Measurements from ENCODE around the gene RABGGTA.

The RABGGTA gene

DNA sequence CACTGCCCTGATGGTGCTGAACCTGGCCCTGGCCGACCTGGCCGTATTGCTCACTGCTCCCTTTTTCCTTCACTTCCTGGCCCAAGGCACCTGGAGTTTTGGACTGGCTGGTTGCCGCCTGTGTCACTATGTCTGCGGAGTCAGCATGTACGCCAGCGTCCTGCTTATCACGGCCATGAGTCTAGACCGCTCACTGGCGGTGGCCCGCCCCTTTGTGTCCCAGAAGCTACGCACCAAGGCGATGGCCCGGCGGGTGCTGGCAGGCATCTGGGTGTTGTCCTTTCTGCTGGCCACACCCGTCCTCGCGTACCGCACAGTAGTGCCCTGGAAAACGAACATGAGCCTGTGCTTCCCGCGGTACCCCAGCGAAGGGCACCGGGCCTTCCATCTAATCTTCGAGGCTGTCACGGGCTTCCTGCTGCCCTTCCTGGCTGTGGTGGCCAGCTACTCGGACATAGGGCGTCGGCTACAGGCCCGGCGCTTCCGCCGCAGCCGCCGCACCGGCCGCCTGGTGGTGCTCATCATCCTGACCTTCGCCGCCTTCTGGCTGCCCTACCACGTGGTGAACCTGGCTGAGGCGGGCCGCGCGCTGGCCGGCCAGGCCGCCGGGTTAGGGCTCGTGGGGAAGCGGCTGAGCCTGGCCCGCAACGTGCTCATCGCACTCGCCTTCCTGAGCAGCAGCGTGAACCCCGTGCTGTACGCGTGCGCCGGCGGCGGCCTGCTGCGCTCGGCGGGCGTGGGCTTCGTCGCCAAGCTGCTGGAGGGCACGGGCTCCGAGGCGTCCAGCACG lies 44.6 kb upstream of the RABGGTA start:
- H3K27ac ChIP-seq (replicated peaks): peak overlapping the region; percentile 93; the same call in 1 of the 2 replicates
- no peak for TF ChIP-seq REST (IDR thresholded peaks at IDR 0.05; ENCODE audit: insufficient replicate concordance, low read depth)
- TF ChIP-seq GABPA (IDR thresholded peaks at IDR 0.05; ENCODE audit: low read depth): no peak
- TF ChIP-seq, protein P1, sequence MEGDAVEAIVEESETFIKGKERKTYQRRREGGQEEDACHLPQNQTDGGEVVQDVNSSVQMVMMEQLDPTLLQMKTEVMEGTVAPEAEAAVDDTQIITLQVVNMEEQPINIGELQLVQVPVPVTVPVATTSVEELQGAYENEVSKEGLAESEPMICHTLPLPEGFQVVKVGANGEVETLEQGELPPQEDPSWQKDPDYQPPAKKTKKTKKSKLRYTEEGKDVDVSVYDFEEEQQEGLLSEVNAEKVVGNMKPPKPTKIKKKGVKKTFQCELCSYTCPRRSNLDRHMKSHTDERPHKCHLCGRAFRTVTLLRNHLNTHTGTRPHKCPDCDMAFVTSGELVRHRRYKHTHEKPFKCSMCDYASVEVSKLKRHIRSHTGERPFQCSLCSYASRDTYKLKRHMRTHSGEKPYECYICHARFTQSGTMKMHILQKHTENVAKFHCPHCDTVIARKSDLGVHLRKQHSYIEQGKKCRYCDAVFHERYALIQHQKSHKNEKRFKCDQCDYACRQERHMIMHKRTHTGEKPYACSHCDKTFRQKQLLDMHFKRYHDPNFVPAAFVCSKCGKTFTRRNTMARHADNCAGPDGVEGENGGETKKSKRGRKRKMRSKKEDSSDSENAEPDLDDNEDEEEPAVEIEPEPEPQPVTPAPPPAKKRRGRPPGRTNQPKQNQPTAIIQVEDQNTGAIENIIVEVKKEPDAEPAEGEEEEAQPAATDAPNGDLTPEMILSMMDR (IDR thresholded peaks at IDR 0.05; ENCODE audit: insufficient read depth, low read length): no peak
- TF ChIP-seq POLR2AphosphoS5 (IDR thresholded peaks at IDR 0.05; ENCODE audit: low read depth): no peak; the same call in 1 of the 2 replicates
- no peak for TF ChIP-seq SPI1 (IDR thresholded peaks at IDR 0.05; ENCODE audit: borderline replicate concordance, low read depth)
- H3K4me3 ChIP-seq (replicated peaks; ENCODE audit: insufficient read depth, low read length): no peak overlapping the region
- H3K27me3 ChIP-seq (ENCODE audit: insufficient read depth, poor library complexity, severe bottlenecking): no peaks in the 10 kb centered on the region
- DNase-seq (ENCODE audit: low read depth in 1 of 2, low spot score in 1 of 2): no peak

DNA sequence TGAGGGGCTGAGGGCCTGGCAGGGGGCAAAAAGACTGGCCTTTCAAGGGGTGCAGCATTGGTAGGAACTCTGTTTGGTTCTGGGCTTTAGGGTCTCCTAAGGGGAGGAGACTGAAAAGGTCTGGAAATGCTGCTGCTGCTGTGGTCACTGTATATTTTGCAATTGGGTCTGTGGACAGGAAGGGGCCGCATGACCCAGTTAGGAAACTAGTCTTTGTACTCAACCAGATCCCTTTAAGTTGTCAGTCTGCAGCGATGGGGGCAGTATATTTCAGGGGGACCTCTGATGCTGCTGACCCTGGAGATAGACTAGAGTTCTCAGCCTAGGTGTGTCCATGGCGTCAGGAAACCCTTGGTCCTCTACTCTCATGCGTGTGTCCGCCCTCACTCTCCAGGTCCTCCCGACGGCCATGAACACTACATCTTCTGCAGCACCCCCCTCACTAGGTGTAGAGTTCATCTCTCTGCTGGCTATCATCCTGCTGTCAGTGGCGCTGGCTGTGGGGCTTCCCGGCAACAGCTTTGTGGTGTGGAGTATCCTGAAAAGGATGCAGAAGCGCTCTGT lies 43.9 kb upstream of the RABGGTA start:
- Histone ChIP-seq H3K27ac (replicated peaks) (peak overlapping the region; percentile 93), H3K4me3 (replicated peaks; ENCODE audit: insufficient read depth, low read length) (no peak overlapping the region; the same call in 1 of the 2 replicates), H3K27me3 (ENCODE audit: insufficient read depth, poor library complexity, severe bottlenecking) (no peaks in the 10 kb centered on the region)
- DNase-seq (ENCODE audit: low read depth in 1 of 2, low spot score in 1 of 2): no peak
- TF ChIP-seq REST (IDR thresholded peaks at IDR 0.05; ENCODE audit: insufficient replicate concordance, low read depth) (no peak), POLR2AphosphoS5 (IDR thresholded peaks at IDR 0.05; ENCODE audit: low read depth) (no peak), GABPA (IDR thresholded peaks at IDR 0.05; ENCODE audit: low read depth) (no peak)

DNA sequence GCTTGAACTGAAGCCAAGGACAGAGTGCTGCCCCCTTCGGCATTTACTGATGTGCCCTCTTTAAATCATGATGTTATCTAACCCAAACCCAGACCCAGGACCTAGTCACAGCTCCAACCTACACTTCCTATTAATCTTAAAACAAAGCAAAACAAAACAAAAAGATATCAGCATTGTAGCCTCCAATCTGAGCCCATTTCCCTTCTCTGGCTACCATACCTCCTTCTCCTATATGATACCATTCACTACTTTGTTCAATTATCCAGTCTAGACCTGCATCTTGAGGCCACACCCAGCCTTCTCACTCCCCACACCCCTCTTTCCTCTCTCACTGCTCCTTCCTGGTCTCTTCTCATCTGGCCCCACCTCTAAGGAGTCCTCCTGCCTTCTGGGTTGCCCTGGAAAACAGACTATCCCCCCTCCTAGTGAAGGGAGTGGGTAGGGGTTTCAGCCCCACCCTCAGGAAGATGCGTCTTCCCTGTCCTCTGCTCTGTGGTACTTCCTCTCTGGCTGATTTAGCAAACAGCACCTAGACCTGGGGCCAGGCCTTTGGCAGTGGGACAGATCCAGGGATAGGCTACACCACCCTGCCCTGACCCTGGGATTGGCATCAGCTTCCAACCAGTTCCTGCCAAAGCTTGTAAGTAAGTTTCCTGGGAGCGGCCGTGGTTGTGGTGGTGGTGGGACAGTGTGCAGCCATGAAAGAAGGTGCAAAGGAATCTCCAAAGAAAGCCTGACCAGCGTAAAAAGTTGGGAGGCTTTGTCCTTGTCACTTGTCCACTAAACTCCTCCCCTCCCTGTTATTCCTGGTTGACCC lies 43.2 kb upstream of the RABGGTA start:
- H3K4me3 ChIP-seq (replicated peaks; ENCODE audit: insufficient read depth, low read length): no peak overlapping the region; the same call in 1 of the 2 replicates
- peak overlapping the region; percentile 93 for H3K27ac ChIP-seq (replicated peaks)
- H3K27me3 ChIP-seq (ENCODE audit: insufficient read depth, poor library complexity, severe bottlenecking): no peaks in the 10 kb centered on the region
- TF ChIP-seq, protein P1 (IDR thresholded peaks at IDR 0.05; ENCODE audit: insufficient read depth, low read length): no peak
- TF ChIP-seq GABPA (IDR thresholded peaks at IDR 0.05; ENCODE audit: low read depth) (no peak), POLR2AphosphoS5 (IDR thresholded peaks at IDR 0.05; ENCODE audit: low read depth) (no peak), SPI1 (IDR thresholded peaks at IDR 0.05; ENCODE audit: borderline replicate concordance, low read depth) (peak; percentile 43; the same call in 1 of the 2 replicates), REST (IDR thresholded peaks at IDR 0.05; ENCODE audit: insufficient replicate concordance, low read depth) (no peak)
- DNase-seq (ENCODE audit: low read depth in 1 of 2, low spot score in 1 of 2): peak in 1 of 2 experiments; percentile 27
